Glutamatergic neuron (in vitro differentiated cells): Measurements from ENCODE around the gene DHH. TPM values are rescaled to one million over a fixed set of nuclear protein-coding genes. Genes with fewer than 3 reads are reported as not detected.

Experiments
- DNase-seq: peaks from one replicate; pipeline ENCODE4 v3.0.0; 2022
- H3K27ac Mint-ChIP-seq: one replicate; pipeline ENCODE4 v1.8.0; 2020; ENCODE audit warnings: mild to moderate bottlenecking, mixed read lengths, inconsistent platforms; ENCODE audit not compliant: unreplicated experiment
- H3K27me3 Mint-ChIP-seq: one replicate; pipeline ENCODE4 v1.8.0; 2020; ENCODE audit warnings: mild to moderate bottlenecking, moderate library complexity, mixed read lengths, inconsistent platforms; ENCODE audit not compliant: unreplicated experiment
- H3K36me3 Mint-ChIP-seq: one replicate; pipeline ENCODE4 v1.8.0; 2020; ENCODE audit warnings: mild to moderate bottlenecking, mixed read lengths, inconsistent platforms; ENCODE audit not compliant: unreplicated experiment
- H3K4me1 Mint-ChIP-seq: one replicate; pipeline ENCODE4 v1.8.0; 2020; ENCODE audit warnings: mild to moderate bottlenecking, low read depth, mixed read lengths, inconsistent platforms; ENCODE audit not compliant: unreplicated experiment
- H3K4me3 Mint-ChIP-seq: one replicate; pipeline ENCODE4 v1.8.0; 2020; ENCODE audit warnings: mild to moderate bottlenecking, mixed read lengths, inconsistent platforms; ENCODE audit not compliant: unreplicated experiment
- H3K9me3 Mint-ChIP-seq: one replicate; pipeline ENCODE4 v1.8.0; 2020; ENCODE audit warnings: mild to moderate bottlenecking, moderate library complexity, mixed read lengths, inconsistent platforms; ENCODE audit not compliant: unreplicated experiment
- CTCF ChIP-seq: fragments of 200-600 bp; sonication (generic); IDR thresholded peaks from one replicate; pipeline ENCODE4 v1.5.0; 2021; ENCODE audit not compliant: partially characterized antibody, unreplicated experiment
- total RNA-seq: library from RNA; stranded (reverse); fragmentation: NEBNext Ultra II Directional; extraction: Animal tissue kit (Norgen Biotek cat#: 25700); gene quantifications from one replicate; pipeline ENCODE4 v1.2.1, GENCODE V29; 2021; ENCODE audit not compliant: unreplicated experiment

DHH gene
- total RNA-seq, 1 donor from 2014 or later: 1.2 TPM

GRCh38 chr12:49050507-49051372 is 43.9 kb downstream of the DHH start:
- no peak for DNase-seq
- Mint-ChIP-seq H3K27ac (no peak overlapping the region), H3K4me1 (peaks cover 6% of the 10 kb centered on the region), H3K4me3 (no peak overlapping the region), H3K27me3 (peaks cover 5% of the 10 kb centered on the region), H3K9me3 (peaks cover 6% of the 10 kb centered on the region), H3K36me3 (peaks cover 5% of the 10 kb centered on the region)
- no peak for TF ChIP-seq CTCF

GRCh38 chr12:49049566-49050224 is 44.9 kb downstream of the DHH start:
- Mint-ChIP-seq H3K27me3 (peaks cover 6% of the 10 kb centered on the region), H3K4me1 (no peaks in the 10 kb centered on the region), H3K27ac (no peak overlapping the region), H3K4me3 (no peak overlapping the region), H3K9me3 (peaks cover 6% of the 10 kb centered on the region), H3K36me3 (peaks cover 5% of the 10 kb centered on the region)
- DNase-seq: no peak
- TF ChIP-seq CTCF: no peak

GRCh38 chr12:49048953-49049352 is 45.6 kb downstream of the DHH start:
- H3K27ac Mint-ChIP-seq: no peak overlapping the region
- H3K36me3 Mint-ChIP-seq: peaks cover 5% of the 10 kb centered on the region
- no peaks in the 10 kb centered on the region for H3K4me1 Mint-ChIP-seq
- H3K4me3 Mint-ChIP-seq: no peak overlapping the region
- H3K27me3 Mint-ChIP-seq: peaks cover 6% of the 10 kb centered on the region
- DNase-seq: no peak
- TF ChIP-seq CTCF: no peak
- peaks cover 6% of the 10 kb centered on the region for H3K9me3 Mint-ChIP-seq

GRCh38 chr12:49046129-49046895 is 48.3 kb downstream of the DHH start:
- H3K36me3 Mint-ChIP-seq: no peaks in the 10 kb centered on the region
- no peak overlapping the region for H3K4me3 Mint-ChIP-seq
- peaks cover 3% of the 10 kb centered on the region for H3K9me3 Mint-ChIP-seq
- peaks cover 6% of the 10 kb centered on the region for H3K27me3 Mint-ChIP-seq
- H3K4me1 Mint-ChIP-seq: no peaks in the 10 kb centered on the region
- H3K27ac Mint-ChIP-seq: no peak overlapping the region
- no peak for DNase-seq
- TF ChIP-seq CTCF: no peak
